ENCODE data around the gene LAMA5.

The LAMA5 gene

GRCh38 chr20:62269378-62269777 lies 97.7 kb downstream of the LAMA5 start:
- peaks cover 21% of the 10 kb centered on the region for H3K36me3 ChIP-seq (ENCODE audit: control insufficient read depth, insufficient read depth, low read length)
- no peaks in the 10 kb centered on the region for H3K9me3 ChIP-seq (ENCODE audit: control insufficient read depth, low read length)
- no peaks in the 10 kb centered on the region for H3K4me1 ChIP-seq (ENCODE audit: control insufficient read depth, insufficient read depth, low read length)
- H3K27me3 ChIP-seq (ENCODE audit: control insufficient read depth, insufficient read depth, low read length): no peaks in the 10 kb centered on the region
- H3K4me3 ChIP-seq (ENCODE audit: low read length): no peak overlapping the region
- H3K9ac ChIP-seq (ENCODE audit: low read length): no peak overlapping the region

GRCh38 chr20:62268228-62268900 lies 98.7 kb downstream of the LAMA5 start:
- Histone ChIP-seq H3K9ac (ENCODE audit: low read length) (no peak overlapping the region), H3K4me1 (ENCODE audit: control insufficient read depth, insufficient read depth, low read length) (no peaks in the 10 kb centered on the region), H3K9me3 (ENCODE audit: control insufficient read depth, low read length) (no peaks in the 10 kb centered on the region), H3K27me3 (ENCODE audit: control insufficient read depth, insufficient read depth, low read length) (no peaks in the 10 kb centered on the region), H3K36me3 (ENCODE audit: control insufficient read depth, insufficient read depth, low read length) (peaks cover 18% of the 10 kb centered on the region), H3K4me3 (ENCODE audit: low read length) (no peak overlapping the region)

- no peaks in the 10 kb centered on the region for H3K4me1 ChIP-seq (ENCODE audit: control insufficient read depth, insufficient read depth, low read length)
- H3K9me3 ChIP-seq (ENCODE audit: control insufficient read depth, low read length): no peaks in the 10 kb centered on the region
- peaks cover 14% of the 10 kb centered on the region for H3K36me3 ChIP-seq (ENCODE audit: control insufficient read depth, insufficient read depth, low read length)
- H3K27me3 ChIP-seq (ENCODE audit: control insufficient read depth, insufficient read depth, low read length): no peaks in the 10 kb centered on the region
- H3K4me3 ChIP-seq (ENCODE audit: low read length): no peak overlapping the region
- no peak overlapping the region for H3K9ac ChIP-seq (ENCODE audit: low read length)
Observed at GRCh38 chr20:62267543-62267942, 99.6 kb downstream of the LAMA5 start.

- H3K9ac ChIP-seq (ENCODE audit: low read length): no peak overlapping the region
- H3K4me1 ChIP-seq (ENCODE audit: control insufficient read depth, insufficient read depth, low read length): no peaks in the 10 kb centered on the region
- no peak overlapping the region for H3K4me3 ChIP-seq (ENCODE audit: low read length)
- H3K36me3 ChIP-seq (ENCODE audit: control insufficient read depth, insufficient read depth, low read length): peaks cover 12% of the 10 kb centered on the region
- H3K9me3 ChIP-seq (ENCODE audit: control insufficient read depth, low read length): no peaks in the 10 kb centered on the region
- H3K27me3 ChIP-seq (ENCODE audit: control insufficient read depth, insufficient read depth, low read length): no peaks in the 10 kb centered on the region
Observed at GRCh38 chr20:62266851-62267250, 100.3 kb downstream of the LAMA5 start.

GRCh38 chr20:62266340-62266739 lies 100.8 kb downstream of the LAMA5 start:
- Histone ChIP-seq H3K4me1 (ENCODE audit: control insufficient read depth, insufficient read depth, low read length) (no peaks in the 10 kb centered on the region), H3K27me3 (ENCODE audit: control insufficient read depth, insufficient read depth, low read length) (no peaks in the 10 kb centered on the region), H3K9ac (ENCODE audit: low read length) (no peak overlapping the region), H3K36me3 (ENCODE audit: control insufficient read depth, insufficient read depth, low read length) (peaks cover 12% of the 10 kb centered on the region), H3K4me3 (ENCODE audit: low read length) (no peak overlapping the region), H3K9me3 (ENCODE audit: control insufficient read depth, low read length) (no peaks in the 10 kb centered on the region)

GRCh38 chr20:62265365-62265764 lies 101.7 kb downstream of the LAMA5 start:
- Histone ChIP-seq H3K4me1 (ENCODE audit: control insufficient read depth, insufficient read depth, low read length) (no peaks in the 10 kb centered on the region), H3K9me3 (ENCODE audit: control insufficient read depth, low read length) (no peaks in the 10 kb centered on the region), H3K27me3 (ENCODE audit: control insufficient read depth, insufficient read depth, low read length) (no peaks in the 10 kb centered on the region), H3K9ac (ENCODE audit: low read length) (no peak overlapping the region), H3K36me3 (ENCODE audit: control insufficient read depth, insufficient read depth, low read length) (peaks cover 13% of the 10 kb centered on the region), H3K4me3 (ENCODE audit: low read length) (no peak overlapping the region)

GRCh38 chr20:62263396-62263795 lies 103.7 kb downstream of the LAMA5 start:
- no peak overlapping the region for H3K9ac ChIP-seq (ENCODE audit: low read length)
- H3K27me3 ChIP-seq (ENCODE audit: control insufficient read depth, insufficient read depth, low read length): no peaks in the 10 kb centered on the region
- H3K4me3 ChIP-seq (ENCODE audit: low read length): no peak overlapping the region
- H3K9me3 ChIP-seq (ENCODE audit: control insufficient read depth, low read length): no peaks in the 10 kb centered on the region
- no peaks in the 10 kb centered on the region for H3K4me1 ChIP-seq (ENCODE audit: control insufficient read depth, insufficient read depth, low read length)
- H3K36me3 ChIP-seq (ENCODE audit: control insufficient read depth, insufficient read depth, low read length): peaks cover 17% of the 10 kb centered on the region

GRCh38 chr20:62262064-62262463 lies 105.0 kb downstream of the LAMA5 start:
- Histone ChIP-seq H3K4me1 (ENCODE audit: control insufficient read depth, insufficient read depth, low read length) (no peaks in the 10 kb centered on the region), H3K4me3 (ENCODE audit: low read length) (no peak overlapping the region), H3K36me3 (ENCODE audit: control insufficient read depth, insufficient read depth, low read length) (peaks cover 16% of the 10 kb centered on the region), H3K27me3 (ENCODE audit: control insufficient read depth, insufficient read depth, low read length) (no peaks in the 10 kb centered on the region), H3K9me3 (ENCODE audit: control insufficient read depth, low read length) (no peaks in the 10 kb centered on the region), H3K9ac (ENCODE audit: low read length) (no peak overlapping the region)

GRCh38 chr20:62259294-62259565 lies 107.9 kb downstream of the LAMA5 start:
- Histone ChIP-seq H3K36me3 (ENCODE audit: control insufficient read depth, insufficient read depth, low read length) (peaks cover 13% of the 10 kb centered on the region), H3K9ac (ENCODE audit: low read length) (no peak overlapping the region)

More at GRCh38 chr20:62259294-62259565, 107.9 kb downstream of the LAMA5 start:
- Histone ChIP-seq H3K9me3 (ENCODE audit: control insufficient read depth, low read length) (no peaks in the 10 kb centered on the region), H3K27me3 (ENCODE audit: control insufficient read depth, insufficient read depth, low read length) (no peaks in the 10 kb centered on the region), H3K4me3 (ENCODE audit: low read length) (no peak overlapping the region), H3K4me1 (ENCODE audit: control insufficient read depth, insufficient read depth, low read length) (no peaks in the 10 kb centered on the region)

Measured in mucosa of stomach (tissue), 1 donor.